GM12892 (cell line): ENCODE data around the gene EXD3.
A peak's percentile ranks its signal among the peaks of the same experiment; 100 is the strongest.

Experiments used
- DNase-seq: peaks from one replicate; pipeline ENCODE4 v3.0.0; 2011; ENCODE audit not compliant: insufficient read length
- FAIRE-seq: peaks from 2 replicates; lab custom pipeline; 2011; peaks lifted over from hg19 to GRCh38; lab: Jason Lieb, UNC
- POLR2A ChIP-seq: IDR thresholded peaks from 2 replicates; pipeline ENCODE4 v1.6.1; 2011; ENCODE audit warnings: low read depth, low read length, control low read depth
- POLR2AphosphoS5 ChIP-seq: IDR thresholded peaks from 2 replicates; pipeline ENCODE4 v1.6.1; 2011; ENCODE audit warnings: low read depth, low read length, control low read depth
- TAF1 ChIP-seq: IDR thresholded peaks from 2 replicates; pipeline ENCODE4 v1.6.1; 2011; ENCODE audit warnings: low read depth, mild to moderate bottlenecking, control low read depth, low read length, borderline replicate concordance

The EXD3 gene

GRCh38 chr9:137317021-137317717 is 105.8 kb downstream of the EXD3 start:
- no peak for TF ChIP-seq TAF1
- TF ChIP-seq POLR2A: no peak
- no peak for TF ChIP-seq POLR2AphosphoS5
- FAIRE-seq (no peak), DNase-seq (peak; percentile 25)

- TF ChIP-seq TAF1 (no peak), POLR2AphosphoS5 (no peak), POLR2A (no peak)
- FAIRE-seq: no peak
- peak; percentile 80 for DNase-seq
These were observed 106.7 kb downstream of the EXD3 start for GRCh38 chr9:137316012-137316981.

- no peak for TF ChIP-seq TAF1
- no peak for TF ChIP-seq POLR2A
- TF ChIP-seq POLR2AphosphoS5: no peak
- no peak for DNase-seq
- no peak for FAIRE-seq
These were observed 107.4 kb downstream of the EXD3 start for GRCh38 chr9:137315581-137316011.

- TF ChIP-seq POLR2AphosphoS5 (no peak), TAF1 (no peak), POLR2A (no peak)
- DNase-seq (peak; percentile 25), FAIRE-seq (no peak)
These were observed 108.1 kb downstream of the EXD3 start for GRCh38 chr9:137314561-137315560.

GRCh38 chr9:137313956-137314560 is 108.9 kb downstream of the EXD3 start:
- DNase-seq (no peak), FAIRE-seq (no peak)
- TF ChIP-seq POLR2A: no peak
- no peak for TF ChIP-seq TAF1
- no peak for TF ChIP-seq POLR2AphosphoS5

GRCh38 chr9:137313326-137313936 is 109.5 kb downstream of the EXD3 start:
- DNase-seq: no peak
- TF ChIP-seq POLR2A: no peak
- no peak for TF ChIP-seq POLR2AphosphoS5
- no peak for TF ChIP-seq TAF1

GRCh38 chr9:137312852-137313325 is 110.1 kb downstream of the EXD3 start:
- FAIRE-seq (no peak), DNase-seq (no peak)

More at GRCh38 chr9:137313326-137313936, 109.5 kb downstream of the EXD3 start:
- FAIRE-seq: no peak

GRCh38 chr9:137311986-137312851 is 110.7 kb downstream of the EXD3 start:
- no peak for DNase-seq
- FAIRE-seq: no peak
- TF ChIP-seq POLR2A (no peak), TAF1 (no peak), POLR2AphosphoS5 (no peak)

More at GRCh38 chr9:137312852-137313325, 110.1 kb downstream of the EXD3 start:
- no peak for TF ChIP-seq POLR2AphosphoS5
- no peak for TF ChIP-seq TAF1
- TF ChIP-seq POLR2A: no peak

- no peak for TF ChIP-seq POLR2AphosphoS5
- TF ChIP-seq POLR2A: no peak
- no peak for TF ChIP-seq TAF1
- FAIRE-seq: no peak
- DNase-seq: peak; percentile 30
These were observed 111.6 kb downstream of the EXD3 start for GRCh38 chr9:137311171-137311985.
